Measurements from ENCODE around the gene RAB21. TPM values are rescaled to one million over a fixed set of nuclear protein-coding genes. Genes with fewer than 3 reads are reported as not detected.

RAB21 gene
- total RNA-seq, 4 donors from 2014 or later = 15.0 to 36.9 (median 31.7) TPM

DNA sequence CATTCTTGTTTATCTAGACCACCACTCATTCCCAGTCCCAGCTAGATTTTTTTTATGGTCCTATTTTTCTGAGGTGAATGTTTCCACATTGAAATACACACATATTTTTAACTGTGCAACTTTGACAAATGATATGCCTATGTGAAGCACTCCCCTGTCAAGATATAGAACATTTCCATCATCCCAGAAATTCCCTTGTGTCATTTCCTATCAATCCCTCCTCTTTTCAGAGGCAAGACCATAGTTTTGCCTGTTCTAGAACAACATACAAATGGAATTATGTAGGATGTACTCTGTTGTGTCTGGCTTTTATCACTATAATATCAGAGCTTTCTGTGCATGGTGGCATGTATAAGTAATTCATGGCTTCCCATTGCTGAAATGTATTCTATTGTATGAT, 36.1 kb upstream of the RAB21 start:
- Histone ChIP-seq H3K4me1 (no peaks in the 10 kb centered on the region), H3K36me3 (no peaks in the 10 kb centered on the region), H3K9me3 (peaks cover 0 to 15% (median 5%) of the 10 kb centered on the region in 4 donors), H3K27me3 (no peaks in the 10 kb centered on the region), H3K4me3 (no peak overlapping the region), H3K27ac (replicated peaks in 1 of 4) (no peak overlapping the region)
- no peak for TF ChIP-seq POLR2A (IDR thresholded peaks at IDR 0.05; ENCODE audit: low read depth)
- TF ChIP-seq POLR2AphosphoS5 (IDR thresholded peaks at IDR 0.05) = no peak
- TF ChIP-seq, protein P1, sequence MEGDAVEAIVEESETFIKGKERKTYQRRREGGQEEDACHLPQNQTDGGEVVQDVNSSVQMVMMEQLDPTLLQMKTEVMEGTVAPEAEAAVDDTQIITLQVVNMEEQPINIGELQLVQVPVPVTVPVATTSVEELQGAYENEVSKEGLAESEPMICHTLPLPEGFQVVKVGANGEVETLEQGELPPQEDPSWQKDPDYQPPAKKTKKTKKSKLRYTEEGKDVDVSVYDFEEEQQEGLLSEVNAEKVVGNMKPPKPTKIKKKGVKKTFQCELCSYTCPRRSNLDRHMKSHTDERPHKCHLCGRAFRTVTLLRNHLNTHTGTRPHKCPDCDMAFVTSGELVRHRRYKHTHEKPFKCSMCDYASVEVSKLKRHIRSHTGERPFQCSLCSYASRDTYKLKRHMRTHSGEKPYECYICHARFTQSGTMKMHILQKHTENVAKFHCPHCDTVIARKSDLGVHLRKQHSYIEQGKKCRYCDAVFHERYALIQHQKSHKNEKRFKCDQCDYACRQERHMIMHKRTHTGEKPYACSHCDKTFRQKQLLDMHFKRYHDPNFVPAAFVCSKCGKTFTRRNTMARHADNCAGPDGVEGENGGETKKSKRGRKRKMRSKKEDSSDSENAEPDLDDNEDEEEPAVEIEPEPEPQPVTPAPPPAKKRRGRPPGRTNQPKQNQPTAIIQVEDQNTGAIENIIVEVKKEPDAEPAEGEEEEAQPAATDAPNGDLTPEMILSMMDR (IDR thresholded peaks at IDR 0.05) = no peak
- TF ChIP-seq EP300 (IDR thresholded peaks at IDR 0.05) = no peak
- intact Hi-C loops (cut with DNase I) = no loop called here
- DNase-seq (ENCODE audit: extremely low spot score) = no peak

DNA sequence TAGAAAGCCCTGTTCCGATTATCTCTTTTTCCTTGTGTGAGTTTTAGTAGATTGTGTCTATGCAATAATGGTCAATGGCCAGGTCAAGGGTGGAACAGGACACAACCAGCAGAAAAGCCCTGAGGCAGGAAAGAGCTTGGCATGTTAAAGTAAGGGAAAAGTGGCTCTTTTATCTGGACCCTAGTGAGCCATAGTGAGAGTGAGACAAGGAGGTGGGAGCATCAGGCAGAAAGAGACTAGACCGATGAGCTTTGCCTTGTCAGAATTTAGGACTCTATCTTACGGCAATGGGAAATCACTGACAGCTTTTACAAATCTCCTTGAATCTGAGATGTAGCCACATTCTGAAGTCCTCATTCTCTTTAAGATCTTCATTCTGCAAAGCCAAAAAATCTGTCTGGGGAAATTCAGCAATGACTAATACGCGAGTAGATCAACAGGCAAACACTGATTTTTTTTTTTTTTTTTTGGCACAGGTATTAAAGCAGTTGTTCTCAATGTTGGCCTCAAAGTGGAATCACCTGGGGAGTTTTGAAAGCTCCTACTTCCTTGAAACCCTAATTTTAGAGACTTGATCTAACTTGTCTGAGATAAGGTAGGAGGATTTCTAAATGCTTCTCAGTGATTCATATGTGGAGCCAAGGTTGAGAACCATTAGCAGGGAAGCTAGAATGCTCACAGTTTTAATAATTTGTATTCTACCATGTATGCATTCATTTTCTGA, 34.9 kb upstream of the RAB21 start:
- Histone ChIP-seq H3K9me3 (peaks cover 0 to 12% (median 1%) of the 10 kb centered on the region in 4 donors), H3K27me3 (no peaks in the 10 kb centered on the region), H3K4me1 (no peaks in the 10 kb centered on the region), H3K27ac (replicated peaks in 1 of 4) (no peak overlapping the region), H3K36me3 (no peaks in the 10 kb centered on the region), H3K4me3 (no peak overlapping the region)
- intact Hi-C loops (cut with DNase I) = no loop called here
- DNase-seq (ENCODE audit: extremely low spot score) = no peak
- WGBS = 95% methylated on average over 5 of the region's 5 CpGs
- TF ChIP-seq EP300 (IDR thresholded peaks at IDR 0.05) (no peak), POLR2AphosphoS5 (IDR thresholded peaks at IDR 0.05) (no peak), POLR2A (IDR thresholded peaks at IDR 0.05; ENCODE audit: low read depth) (no peak)
- TF ChIP-seq, protein P1 (IDR thresholded peaks at IDR 0.05) = no peak

DNA sequence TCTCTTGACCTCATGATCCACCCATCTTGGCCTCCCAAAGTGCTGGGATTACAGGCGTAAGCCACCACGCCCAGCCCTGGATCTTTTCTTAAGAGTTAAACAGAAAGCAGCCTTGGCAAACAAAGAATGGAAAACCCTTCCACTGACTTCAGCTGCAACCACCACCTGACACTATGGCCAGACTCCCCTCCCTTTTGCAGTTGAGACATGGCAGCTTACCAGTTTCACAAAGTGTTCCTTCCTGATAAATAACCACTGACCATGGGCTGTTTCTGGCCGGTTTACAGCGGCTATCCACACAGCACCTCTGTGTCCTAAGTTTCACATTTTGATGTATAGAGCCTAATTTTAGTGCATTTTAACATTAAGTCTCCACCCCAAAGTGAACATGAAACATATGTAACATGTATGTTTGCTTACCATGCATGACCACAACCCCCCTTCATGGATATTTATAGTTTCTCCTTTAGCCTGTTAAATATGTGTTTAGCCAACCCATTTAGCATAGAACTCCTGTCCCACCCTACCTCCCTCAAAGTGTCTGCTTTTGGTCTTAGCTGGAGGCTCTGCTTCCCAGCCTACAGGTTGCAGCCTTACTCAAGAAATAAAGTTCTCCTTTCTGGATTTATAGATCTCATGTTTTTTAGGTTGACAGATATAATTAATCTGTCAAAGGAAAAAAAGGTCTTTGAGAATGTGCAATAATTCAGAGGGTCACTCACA, 32.7 kb upstream of the RAB21 start:
- Histone ChIP-seq H3K27me3 (no peaks in the 10 kb centered on the region), H3K4me3 (no peak overlapping the region), H3K4me1 (no peaks in the 10 kb centered on the region), H3K9me3 (no peaks in the 10 kb centered on the region), H3K27ac (replicated peaks in 1 of 4) (no peak overlapping the region), H3K36me3 (no peaks in the 10 kb centered on the region)
- intact Hi-C loops (cut with DNase I) = no loop called here
- 94% methylated on average over 4 of the region's 4 CpGs for WGBS
- TF ChIP-seq POLR2A (IDR thresholded peaks at IDR 0.05; ENCODE audit: low read depth) (no peak), POLR2AphosphoS5 (IDR thresholded peaks at IDR 0.05) (no peak), EP300 (IDR thresholded peaks at IDR 0.05) (no peak)
- TF ChIP-seq, protein P1 (IDR thresholded peaks at IDR 0.05) = no peak
- DNase-seq (ENCODE audit: extremely low spot score) = peak; percentile 88

DNA sequence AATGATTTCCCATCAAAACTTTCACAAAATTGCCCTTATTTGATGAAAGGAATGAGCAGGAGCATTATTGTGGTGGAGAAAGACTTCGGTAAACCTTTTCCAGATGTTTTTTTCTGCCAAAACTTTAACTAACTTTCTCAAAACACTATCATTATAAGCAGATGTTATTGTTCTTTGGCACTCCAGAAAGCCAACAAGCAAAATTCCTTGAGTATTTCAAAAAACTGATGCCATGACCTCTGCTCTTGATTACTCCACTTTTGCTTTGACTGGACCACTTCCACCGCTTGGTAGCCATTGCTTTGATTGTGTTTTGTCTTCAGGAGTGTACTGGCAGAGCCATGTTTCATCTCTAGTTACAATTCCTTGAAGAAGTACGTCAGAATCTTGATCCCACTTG, 29.7 kb upstream of the RAB21 start:
- Histone ChIP-seq H3K27me3 (no peaks in the 10 kb centered on the region), H3K27ac (replicated peaks in 1 of 4) (no peak overlapping the region), H3K4me1 (no peaks in the 10 kb centered on the region), H3K4me3 (no peak overlapping the region), H3K9me3 (no peaks in the 10 kb centered on the region), H3K36me3 (no peaks in the 10 kb centered on the region)
- 84% methylated on average over 3 of the region's 3 CpGs for WGBS
- no peak for DNase-seq (ENCODE audit: extremely low spot score)
- intact Hi-C loops (cut with DNase I) = no loop called here
- TF ChIP-seq, protein P1 (IDR thresholded peaks at IDR 0.05) = no peak
- peak in 1 of 2 donors; percentile 26 for TF ChIP-seq POLR2AphosphoS5 (IDR thresholded peaks at IDR 0.05)
